Stimulated activated naive CD8-positive, alpha-beta T cell treated with anti-CD3 and anti-CD28 coated beads, Interleukin-15, amount 100 ng/mL, for 72 hours (primary cell): ENCODE measurements around the gene ARL2BP.
"Not testable (repeated sequence)": the region's sequence is repeated elsewhere in the genome, so short reads cannot be mapped to it uniquely, and the experiment has no call there.

Source experiments
- ATAC-seq: fragments of 150-1000 bp; cut with Tn5 transposase; 2 replicates; pipeline ENCODE4 v1.10.0; 2021; ENCODE audit warnings: mild to moderate bottlenecking, moderate library complexity
- DNase-seq, 2 donors: peaks; one replicate each; pipeline ENCODE4 v3.0.0; 2021 to 2022
- H3K27ac Mint-ChIP-seq, 2 donors: one replicate each; pipeline ENCODE4 v1.8.0; 2022; ENCODE audit warnings: mild to moderate bottlenecking in 2 of 2, mixed read lengths in 2 of 2, moderate library complexity in 2 of 2
- H3K27me3 Mint-ChIP-seq: one replicate; pipeline ENCODE4 v1.8.0; 2022; ENCODE audit warnings: mixed read lengths
- H3K4me1 Mint-ChIP-seq: one replicate; pipeline ENCODE4 v1.8.0; 2022; ENCODE audit warnings: mild to moderate bottlenecking, mixed read lengths
- H3K4me3 Mint-ChIP-seq, 2 donors: one replicate each; pipeline ENCODE4 v1.8.0; 2022; ENCODE audit warnings: mild to moderate bottlenecking in 2 of 2, mixed read lengths in 2 of 2, moderate library complexity in 1 of 2
- H3K9me3 Mint-ChIP-seq, 2 donors: one replicate each; pipeline ENCODE4 v1.8.0; 2022; ENCODE audit warnings: mixed read lengths in 2 of 2

The ARL2BP gene

GRCh38 chr16:57266531-57267260 lies 21.6 kb downstream of the ARL2BP start:
- ATAC-seq (peak; percentile 82), DNase-seq (peak; percentile 20 to 43)
- H3K9me3 Mint-ChIP-seq = no peaks in the 10 kb centered on the region
- no peaks in the 10 kb centered on the region for H3K27me3 Mint-ChIP-seq
- peak overlapping the region; percentile 49 to 70 for H3K4me3 Mint-ChIP-seq
- H3K4me1 Mint-ChIP-seq = peaks cover 60% of the 10 kb centered on the region
- peak overlapping the region; percentile 45 to 92 for H3K27ac Mint-ChIP-seq

GRCh38 chr16:57267343-57267742 lies 22.3 kb downstream of the ARL2BP start:
- H3K4me3 Mint-ChIP-seq = peak overlapping the region in 1 of 2 donors; percentile 70

DNA sequence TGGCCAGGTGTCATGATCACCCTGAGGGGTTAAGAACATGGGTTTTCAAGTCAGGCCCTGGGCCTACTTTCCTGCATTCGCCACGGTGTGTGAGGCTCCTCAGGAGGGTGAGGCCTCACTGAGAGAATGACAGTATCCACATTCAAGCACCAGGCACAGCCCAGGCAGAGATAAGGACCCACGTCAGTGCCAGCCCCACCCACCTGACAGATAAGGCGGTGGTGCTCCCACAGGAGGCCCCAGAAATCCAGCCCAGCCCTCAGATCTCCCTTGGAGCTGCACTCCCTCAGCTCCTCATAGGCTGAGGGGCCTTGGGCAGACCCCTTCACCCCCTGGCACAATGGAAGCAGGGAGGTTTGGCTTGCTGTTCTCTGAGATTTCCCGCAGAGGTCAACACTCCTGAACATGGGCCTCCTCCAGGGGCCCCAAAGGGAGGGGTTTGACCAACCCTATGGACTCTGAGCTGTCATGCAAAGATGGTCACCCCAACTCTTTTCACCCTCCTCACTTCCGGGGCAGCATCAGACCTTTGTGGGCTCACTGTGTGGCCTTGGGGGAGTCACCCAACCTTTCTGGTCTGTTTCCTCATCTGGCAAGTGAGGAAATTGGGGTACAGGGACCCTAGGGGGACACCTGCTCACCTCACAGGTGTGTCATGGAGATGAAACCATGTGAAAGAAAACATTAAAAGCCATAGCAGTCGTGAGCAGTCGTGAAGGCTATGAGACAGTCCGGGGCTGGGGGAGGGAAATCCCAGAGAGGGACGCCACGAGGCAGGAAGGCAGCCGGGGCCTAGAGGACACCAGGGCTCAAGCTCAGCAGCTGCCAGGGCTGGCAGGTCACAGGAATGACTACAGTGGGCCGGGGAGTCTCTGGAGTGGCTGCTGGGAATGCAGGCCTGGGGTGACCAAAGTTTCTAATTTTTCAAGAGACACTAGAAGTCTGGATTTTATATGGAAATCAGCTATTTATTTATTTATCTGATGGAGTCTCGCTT lies 24.0 kb downstream of the ARL2BP start:
- Mint-ChIP-seq H3K4me1 (peaks cover 55% of the 10 kb centered on the region), H3K27me3 (no peaks in the 10 kb centered on the region), H3K9me3 (no peaks in the 10 kb centered on the region), H3K4me3 (no peak overlapping the region), H3K27ac (peak overlapping the region; percentile 69 to 80)
- no peak for ATAC-seq
- no peak for DNase-seq

More at GRCh38 chr16:57267343-57267742, 22.3 kb downstream of the ARL2BP start:
- not testable (repeated sequence) for H3K9me3 Mint-ChIP-seq, H3K27me3 Mint-ChIP-seq, ATAC-seq, DNase-seq
- Mint-ChIP-seq H3K27ac (peak overlapping the region in 1 of 2 donors; percentile 46), H3K4me1 (peaks cover 64% of the 10 kb centered on the region)

DNA sequence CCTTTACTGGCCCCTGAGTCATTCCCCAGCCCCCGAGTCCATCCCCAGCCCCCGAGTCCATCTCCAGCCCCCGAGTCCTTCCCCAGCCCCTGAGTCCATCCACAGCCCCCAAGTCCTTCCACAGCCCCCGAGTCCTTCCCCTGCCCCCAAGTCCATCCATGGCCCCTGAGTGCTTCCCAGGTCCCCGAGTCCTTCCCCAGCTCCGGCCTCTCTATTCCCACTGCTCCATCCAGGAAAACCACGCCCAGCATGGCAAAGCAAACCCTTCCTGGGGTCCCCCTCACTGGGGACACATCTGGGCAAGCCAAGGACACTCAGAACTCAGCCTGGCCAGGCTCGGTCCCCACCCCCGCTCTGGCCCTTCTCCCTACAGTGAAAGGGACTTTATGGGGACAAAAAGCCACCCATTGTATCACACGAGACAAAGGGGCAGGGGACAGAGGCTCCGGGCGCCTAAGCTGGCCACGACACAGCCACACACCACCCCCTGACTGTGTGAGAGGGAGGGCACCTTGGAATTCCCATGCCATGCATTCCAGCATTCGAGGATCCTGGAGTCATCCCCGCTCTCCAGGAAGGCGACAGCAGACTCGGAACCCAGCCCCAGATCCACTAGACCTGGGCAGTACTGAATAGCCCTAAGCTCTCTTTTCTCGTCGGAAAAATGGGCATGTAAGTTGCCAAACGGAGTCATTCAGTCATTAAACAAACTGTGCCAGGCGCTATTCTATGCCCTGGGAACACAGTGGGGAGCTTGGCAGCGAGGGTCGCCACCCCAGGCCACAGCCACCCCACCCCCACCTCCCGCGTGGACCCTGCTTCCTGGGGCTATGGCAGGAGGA lies 25.4 kb downstream of the ARL2BP start:
- no peak overlapping the region for H3K4me3 Mint-ChIP-seq
- peaks cover 48% of the 10 kb centered on the region for H3K4me1 Mint-ChIP-seq
- no peaks in the 10 kb centered on the region for H3K9me3 Mint-ChIP-seq
- DNase-seq (no peak), ATAC-seq (no peak)
- H3K27me3 Mint-ChIP-seq = no peaks in the 10 kb centered on the region
- no peak overlapping the region for H3K27ac Mint-ChIP-seq

DNA sequence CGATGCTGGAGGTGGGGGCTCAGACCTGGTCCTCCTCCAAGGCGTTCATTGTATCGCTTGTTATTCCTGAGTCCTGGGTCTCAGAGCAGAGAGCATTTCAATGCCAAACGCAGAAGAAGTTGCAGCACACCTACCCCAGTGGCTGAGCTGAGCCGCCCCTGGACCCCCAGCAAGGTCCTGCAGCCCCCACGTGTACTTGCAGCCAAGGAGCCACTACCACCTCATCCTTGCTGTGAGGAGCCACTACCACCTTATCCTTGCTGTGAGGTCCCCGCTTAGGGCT lies 25.9 kb downstream of the ARL2BP start:
- Mint-ChIP-seq H3K27me3 (no peaks in the 10 kb centered on the region), H3K4me1 (peaks cover 43% of the 10 kb centered on the region), H3K4me3 (no peak overlapping the region), H3K27ac (no peak overlapping the region), H3K9me3 (no peaks in the 10 kb centered on the region)
- no peak for ATAC-seq
- no peak for DNase-seq

GRCh38 chr16:57271867-57272495 lies 26.9 kb downstream of the ARL2BP start:
- ATAC-seq (no peak), DNase-seq (no peak)
- Mint-ChIP-seq H3K27me3 (no peaks in the 10 kb centered on the region), H3K4me1 (peaks cover 41% of the 10 kb centered on the region), H3K4me3 (no peak overlapping the region), H3K9me3 (no peaks in the 10 kb centered on the region), H3K27ac (peak overlapping the region; percentile 47 to 83)

- Mint-ChIP-seq H3K4me3 (no peak overlapping the region), H3K4me1 (peaks cover 41% of the 10 kb centered on the region), H3K9me3 (no peaks in the 10 kb centered on the region), H3K27me3 (no peaks in the 10 kb centered on the region), H3K27ac (no peak overlapping the region)
- DNase-seq = no peak
- no peak for ATAC-seq
Measured at GRCh38 chr16:57273359-57273758, 28.3 kb downstream of the ARL2BP start.

GRCh38 chr16:57273826-57274225 lies 28.8 kb downstream of the ARL2BP start:
- Mint-ChIP-seq H3K27ac (no peak overlapping the region), H3K4me3 (no peak overlapping the region), H3K4me1 (peaks cover 36% of the 10 kb centered on the region), H3K9me3 (no peaks in the 10 kb centered on the region), H3K27me3 (no peaks in the 10 kb centered on the region)
- ATAC-seq (no peak), DNase-seq (no peak)

- not testable (repeated sequence) for H3K27me3 Mint-ChIP-seq, H3K27ac Mint-ChIP-seq, DNase-seq, H3K4me3 Mint-ChIP-seq, H3K9me3 Mint-ChIP-seq, ATAC-seq
- peaks cover 29% of the 10 kb centered on the region for H3K4me1 Mint-ChIP-seq
Measured at GRCh38 chr16:57275946-57276345, 30.9 kb downstream of the ARL2BP start.

DNA sequence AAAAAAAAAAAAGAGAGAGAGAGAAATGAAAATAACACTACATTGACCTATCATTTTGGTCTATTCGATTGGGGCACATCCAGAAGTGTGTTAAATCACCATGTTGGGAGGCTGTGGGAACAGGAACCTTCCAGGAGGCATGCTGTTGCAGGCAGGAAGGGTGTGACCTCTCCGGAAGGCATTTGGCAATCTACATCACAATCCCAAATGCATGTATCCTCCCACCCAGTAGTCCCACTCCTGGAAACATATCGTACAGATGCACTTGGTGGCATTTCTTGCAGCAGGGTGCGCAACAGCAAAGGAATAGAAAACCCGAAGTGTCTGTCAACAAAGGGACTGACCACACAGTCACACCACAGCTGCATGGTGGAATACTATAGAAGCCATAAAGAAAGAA lies 31.5 kb downstream of the ARL2BP start:
- Mint-ChIP-seq H3K27ac (no peak overlapping the region), H3K4me1 (peaks cover 27% of the 10 kb centered on the region), H3K27me3 (no peaks in the 10 kb centered on the region), H3K4me3 (no peak overlapping the region), H3K9me3 (no peaks in the 10 kb centered on the region)
- no peak for DNase-seq
- no peak for ATAC-seq

DNA sequence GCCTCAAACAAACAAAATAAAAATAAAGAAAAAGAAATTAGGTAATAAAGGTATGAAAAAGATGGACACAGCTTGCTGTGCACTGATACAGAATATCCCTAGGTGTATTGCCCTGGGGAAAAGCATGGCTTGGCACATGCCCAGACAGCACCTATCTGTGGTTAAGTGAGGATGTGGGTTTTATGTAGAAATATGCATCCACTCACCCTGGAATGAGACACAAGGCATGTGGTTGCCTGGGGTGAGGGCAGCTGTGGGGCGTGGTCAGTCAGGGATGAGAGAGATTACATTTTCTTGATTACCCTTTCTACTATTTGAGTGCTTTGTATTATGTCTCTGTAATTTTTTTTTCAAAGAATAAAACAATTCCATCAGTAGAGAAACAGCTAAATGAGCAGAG lies 32.5 kb downstream of the ARL2BP start:
- no peaks in the 10 kb centered on the region for H3K27me3 Mint-ChIP-seq
- peaks cover 22% of the 10 kb centered on the region for H3K4me1 Mint-ChIP-seq
- H3K27ac Mint-ChIP-seq = peak overlapping the region in 1 of 2 donors; percentile 57
- H3K4me3 Mint-ChIP-seq = peak overlapping the region; percentile 49 to 56
- ATAC-seq (peak; percentile 99), DNase-seq (peak; percentile 28 to 70)
- H3K9me3 Mint-ChIP-seq = no peaks in the 10 kb centered on the region

DNA sequence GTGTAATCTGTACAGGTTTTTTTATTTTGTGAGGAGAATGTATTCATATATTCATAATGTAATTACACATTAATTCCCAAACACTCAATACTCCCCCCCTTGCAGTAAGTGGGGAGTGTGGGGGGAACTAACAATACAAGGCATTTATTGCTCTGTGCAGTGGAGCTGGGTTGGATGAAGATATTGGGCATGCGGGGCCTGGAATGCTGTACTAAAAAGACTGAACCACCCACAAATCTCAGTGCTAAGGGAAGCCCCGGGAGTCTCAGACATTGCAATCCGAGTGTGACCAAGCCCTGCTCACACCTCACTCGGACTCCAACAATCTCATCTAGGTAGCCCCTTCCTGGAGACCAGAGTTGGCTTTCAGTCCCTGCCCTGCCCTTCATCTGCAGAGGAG lies 33.4 kb downstream of the ARL2BP start:
- Mint-ChIP-seq H3K27me3 (peaks cover 8% of the 10 kb centered on the region), H3K4me1 (peaks cover 25% of the 10 kb centered on the region)

GRCh38 chr16:57279780-57280638 lies 35.0 kb downstream of the ARL2BP start:
- no peaks in the 10 kb centered on the region for H3K9me3 Mint-ChIP-seq
- H3K4me1 Mint-ChIP-seq = peaks cover 35% of the 10 kb centered on the region
- ATAC-seq (no peak), DNase-seq (no peak)
- no peak overlapping the region for H3K4me3 Mint-ChIP-seq
- no peak overlapping the region for H3K27ac Mint-ChIP-seq
- H3K27me3 Mint-ChIP-seq = peaks cover 18% of the 10 kb centered on the region

More for the DNA sequence above, 33.4 kb downstream of the ARL2BP start:
- no peak overlapping the region for H3K27ac Mint-ChIP-seq
- no peak for ATAC-seq
- no peak for DNase-seq
- H3K4me3 Mint-ChIP-seq = no peak overlapping the region
- H3K9me3 Mint-ChIP-seq = no peaks in the 10 kb centered on the region

GRCh38 chr16:57281791-57282190 lies 36.7 kb downstream of the ARL2BP start:
- H3K27ac Mint-ChIP-seq = no peak overlapping the region
- peaks cover 23% of the 10 kb centered on the region for H3K27me3 Mint-ChIP-seq
- H3K4me3 Mint-ChIP-seq = no peak overlapping the region

More at GRCh38 chr16:57281791-57282190, 36.7 kb downstream of the ARL2BP start:
- H3K9me3 Mint-ChIP-seq = no peaks in the 10 kb centered on the region
- peaks cover 33% of the 10 kb centered on the region for H3K4me1 Mint-ChIP-seq
- no peak for DNase-seq
- ATAC-seq = no peak
